Sciatic nerve (tissue), 2 donors: ENCODE data around the gene NME1. TPM values are rescaled to one million over a fixed set of nuclear protein-coding genes. Genes with fewer than 3 reads are reported as not detected.
"Not testable (repeated sequence)": the region's sequence is repeated elsewhere in the genome, so short reads cannot be mapped to it uniquely, and the experiment has no call there.

Experiments
- ATAC-seq: fragments of 200-7000 bp; cut with Tn5 transposase; one replicate; pipeline ENCODE4 v1.9.1; 2020; ENCODE audit warnings: mild to moderate bottlenecking, moderate library complexity
- DNase-seq: peaks from one replicate; pipeline ENCODE4 v3.0.0-alpha.2; 2020; ENCODE audit warnings: low spot score
- intact Hi-C: fragments of 100-400 bp; cut with DNase I; formaldehyde crosslinking; loops from one replicate; pipeline ENCODE4 v1.14.2; 2022
- total RNA-seq: library from RNA; stranded (reverse); fragmentation: NEBNext Ultra II Directional; extraction: Animal tissue kit (Norgen Biotek cat#: 25700); gene quantifications from one replicate; pipeline ENCODE4 v1.2.1, GENCODE V29; 2021
- donor health status: DM: no; HTN: no; CAD: no.
- donor health status: DM: no; HTN: no; CAD: no.

The NME1 gene
- 25.6 TPM for total RNA-seq

DNA sequence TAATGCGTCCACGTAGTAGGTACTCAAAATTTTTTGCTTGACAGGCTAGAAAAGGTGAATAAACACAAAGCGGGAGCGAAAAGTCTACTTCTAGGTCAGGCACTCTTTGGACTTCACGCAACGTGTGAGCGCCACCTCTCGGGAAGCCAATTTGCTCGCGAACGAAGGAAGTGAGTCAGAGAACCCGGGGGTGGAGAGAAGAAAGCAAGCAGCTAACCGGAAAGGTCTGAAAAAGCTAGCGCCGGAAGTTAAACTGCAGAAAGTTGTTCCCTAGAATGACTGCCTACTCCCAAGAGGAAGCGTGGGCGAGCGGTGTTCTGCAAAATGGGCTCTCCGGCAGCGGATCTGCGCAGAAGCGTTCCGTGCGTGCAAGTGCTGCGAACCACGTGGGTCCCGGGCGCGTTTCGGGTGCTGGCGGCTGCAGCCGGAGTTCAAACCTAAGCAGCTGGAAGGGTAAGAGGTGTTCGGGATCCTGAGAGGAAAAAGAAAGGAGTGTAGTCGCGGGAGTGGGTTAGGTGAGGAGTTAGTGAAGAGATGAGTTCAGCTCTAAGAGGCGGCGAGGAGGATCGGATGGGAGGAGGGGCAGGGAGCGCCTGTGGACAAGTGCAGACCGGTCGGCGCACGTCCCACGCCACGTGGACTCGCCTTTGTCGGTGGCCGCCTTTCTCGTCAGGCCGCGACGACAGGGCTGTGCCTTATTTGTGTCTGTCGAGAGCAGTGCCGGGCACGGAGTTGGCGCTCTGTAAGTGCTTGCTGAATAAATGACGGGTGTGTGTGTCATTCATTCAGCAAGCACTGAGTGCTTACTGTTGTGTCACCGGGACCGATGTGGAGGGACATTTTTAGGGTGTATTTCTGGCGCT is at the start of gene NME1:
Gene NME1 (plus strand): TSS at position 350 of the 863 bp plus-strand sequence. CDS start 2,096 bp downstream, outside the sequence.
- intact Hi-C loops, result no loop called here
- ATAC-seq, result peak; percentile 98

DNA sequence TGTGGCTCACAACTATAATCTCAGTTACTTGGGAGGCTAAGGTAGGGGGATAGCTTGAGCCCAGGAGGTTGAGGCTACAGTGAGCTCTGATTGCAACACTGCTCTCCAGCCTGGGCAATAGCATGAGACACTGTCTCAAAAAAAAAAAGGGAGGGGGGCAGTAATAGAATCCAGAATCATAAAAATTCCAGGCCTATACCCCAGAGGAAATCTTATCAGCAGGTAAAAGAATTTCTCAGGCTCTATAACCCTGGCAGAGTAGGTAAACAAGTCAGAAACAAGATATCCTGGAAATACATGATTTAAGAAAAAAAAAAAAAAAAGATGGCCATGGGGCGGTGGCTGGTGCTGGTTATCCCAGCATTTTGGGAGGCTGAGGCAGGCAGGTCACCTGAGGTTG is 45.6 kb upstream of the NME1 start:
- intact Hi-C loops, result no loop called here
- ATAC-seq, result no peak
- DNase-seq, result peak; percentile 13

More for the DNA sequence above, at the start of gene NME1:
- peak; percentile 97 for DNase-seq

DNA sequence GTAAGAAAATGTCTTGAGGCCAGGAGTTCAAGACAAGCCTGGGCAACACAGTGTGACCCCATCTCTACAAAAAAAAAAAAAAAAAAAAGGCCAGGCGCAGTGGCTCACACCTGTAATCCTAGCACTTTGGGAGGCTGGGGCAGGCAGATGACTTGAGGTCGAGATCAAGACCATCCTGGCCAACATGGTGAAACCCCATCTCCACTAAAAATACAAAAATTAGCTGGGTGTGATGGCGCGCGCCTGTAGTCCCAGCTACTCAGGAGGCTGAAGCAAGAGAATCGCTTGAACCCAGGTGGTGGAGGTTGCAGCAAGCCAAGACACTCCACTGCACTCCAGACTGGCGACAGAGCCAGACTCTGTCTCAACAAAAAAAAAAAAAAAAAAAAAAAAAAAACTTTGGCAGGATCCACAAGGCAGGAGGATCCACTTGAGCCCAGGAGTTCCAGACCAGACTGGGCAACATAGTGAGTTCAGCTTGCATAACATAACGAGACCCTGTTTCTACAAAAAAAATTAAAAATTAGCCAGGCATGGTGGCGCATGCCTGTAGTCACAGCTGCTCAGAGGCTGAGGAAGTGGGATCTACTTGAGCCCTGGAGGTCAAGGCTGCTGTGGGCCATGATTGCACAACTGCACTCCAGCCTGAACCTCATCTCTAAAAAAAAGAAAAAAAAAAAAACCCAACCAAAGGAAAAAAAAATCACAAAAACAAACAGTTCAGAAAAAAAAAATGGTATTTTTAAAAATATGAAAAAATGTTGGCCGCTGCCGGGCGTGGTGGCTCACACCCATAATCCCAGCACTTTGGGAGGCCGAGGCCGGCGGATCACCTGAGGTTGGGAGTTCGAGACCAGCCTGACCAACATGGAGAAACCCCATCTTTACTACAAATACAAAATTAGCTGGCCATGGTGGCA is 40.8 kb upstream of the NME1 start:
- ATAC-seq (peak; percentile 98), DNase-seq (peak; percentile 72)
- intact Hi-C loops, result not testable (repeated sequence)

DNA sequence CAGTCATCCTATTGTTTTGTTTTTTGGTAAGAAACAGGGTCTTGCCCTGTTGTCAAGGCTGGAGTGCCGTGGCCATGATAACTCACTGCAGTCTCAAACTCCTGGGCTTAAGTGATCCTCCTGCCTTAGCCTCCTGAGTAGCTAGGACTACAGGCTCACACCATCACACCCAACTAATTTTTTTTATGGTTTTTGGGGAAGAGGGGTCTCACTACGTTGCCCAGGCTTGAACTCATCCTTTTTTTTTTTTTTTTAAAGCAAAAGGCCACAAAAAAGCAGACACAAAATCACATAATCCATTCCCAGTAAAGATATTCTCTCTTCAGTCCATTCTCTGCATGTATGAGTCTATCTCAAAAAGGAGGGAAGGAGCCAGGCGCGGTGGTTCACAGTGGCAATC is 38.2 kb upstream of the NME1 start:
- no peak for ATAC-seq
- no peak for DNase-seq
- intact Hi-C loops, result no loop called here

DNA sequence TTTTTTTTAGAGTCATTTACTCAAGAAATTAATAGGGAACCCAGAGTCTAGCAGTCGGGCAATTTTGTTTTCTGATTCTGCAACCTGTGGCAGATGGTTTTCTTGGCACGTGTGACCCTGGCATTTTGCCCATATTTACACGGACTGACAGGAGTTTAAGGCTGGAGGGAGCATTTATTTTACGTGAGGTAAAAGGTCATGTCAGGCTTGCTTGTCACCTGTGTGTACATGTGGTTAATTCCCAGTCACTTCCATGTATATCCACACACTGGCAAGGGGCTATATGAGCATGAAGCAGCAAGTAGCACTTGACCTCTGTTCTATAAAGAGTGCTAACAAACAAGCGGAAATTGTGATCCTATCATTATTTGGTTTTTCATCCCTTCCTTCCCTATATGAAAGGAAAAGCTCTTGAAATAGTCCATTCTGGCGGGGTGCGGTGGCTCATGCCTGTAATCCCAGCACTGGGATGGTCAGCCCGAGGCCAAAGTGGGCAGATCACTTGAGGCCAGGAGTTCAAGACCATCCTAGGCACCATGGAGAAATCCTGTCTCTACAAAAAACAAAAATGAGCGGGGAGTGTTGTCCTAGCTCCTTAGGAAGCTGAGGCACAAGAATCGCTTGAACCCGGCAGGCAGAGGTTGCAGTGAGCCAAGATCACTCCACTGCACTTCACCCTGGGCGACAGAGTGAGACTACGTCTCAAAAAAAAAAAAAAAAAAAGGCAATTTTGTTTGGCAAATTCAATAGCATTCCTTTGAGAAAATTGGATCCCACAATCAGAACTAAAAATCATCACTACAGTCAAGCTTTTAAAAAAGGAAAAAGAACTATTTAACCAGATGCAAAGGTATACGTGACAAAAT is 34.8 kb upstream of the NME1 start:
- intact Hi-C loops, result no loop called here
- DNase-seq, result no peak
- no peak for ATAC-seq

DNA sequence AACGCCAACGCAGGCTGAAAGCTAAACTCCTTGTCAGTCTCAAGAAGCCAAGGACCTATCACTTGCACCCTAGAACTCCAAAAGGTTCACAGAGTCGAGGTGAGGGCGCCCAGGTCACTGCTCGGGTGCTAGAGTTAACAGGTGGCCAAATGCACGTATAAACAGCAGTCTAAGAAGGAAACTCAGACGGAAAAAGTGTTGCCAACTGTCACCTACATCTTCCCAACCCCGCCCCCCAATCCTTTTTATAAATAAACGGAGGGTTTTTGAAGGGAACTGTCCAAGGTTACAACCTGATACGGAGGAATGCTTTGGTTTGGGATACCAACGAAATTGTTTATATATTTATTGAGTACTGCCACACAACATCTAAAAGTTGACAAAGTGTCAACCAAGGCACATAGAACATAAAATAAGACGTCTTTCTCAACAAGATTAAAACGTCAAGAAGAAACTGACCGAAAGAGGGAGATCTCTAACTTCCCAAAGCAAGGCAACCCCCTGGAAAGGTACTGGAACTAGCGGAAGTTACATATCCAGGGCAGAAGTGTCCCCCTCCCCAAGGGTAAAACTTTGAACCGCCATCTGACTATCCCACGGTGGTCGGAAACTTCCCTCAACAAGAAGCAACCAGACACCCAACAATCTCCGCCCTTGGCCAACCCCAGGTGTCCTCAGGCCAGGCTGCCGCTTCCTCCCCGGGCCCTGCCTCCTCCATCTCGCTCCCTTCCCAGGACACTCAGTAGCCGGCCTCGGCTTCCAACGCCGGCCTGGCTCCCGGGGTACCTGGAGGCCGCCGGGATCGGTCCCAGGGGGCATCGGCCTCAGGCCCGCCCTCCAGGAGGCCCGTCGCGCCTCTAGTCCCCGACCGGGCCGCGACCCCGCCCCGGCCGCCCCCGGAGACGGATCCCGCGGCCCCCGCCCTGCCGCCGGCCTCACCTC is 33.7 kb upstream of the NME1 start:
- DNase-seq (peak; percentile 71), ATAC-seq (peak; percentile 22)
- intact Hi-C loops, result no loop called here

DNA sequence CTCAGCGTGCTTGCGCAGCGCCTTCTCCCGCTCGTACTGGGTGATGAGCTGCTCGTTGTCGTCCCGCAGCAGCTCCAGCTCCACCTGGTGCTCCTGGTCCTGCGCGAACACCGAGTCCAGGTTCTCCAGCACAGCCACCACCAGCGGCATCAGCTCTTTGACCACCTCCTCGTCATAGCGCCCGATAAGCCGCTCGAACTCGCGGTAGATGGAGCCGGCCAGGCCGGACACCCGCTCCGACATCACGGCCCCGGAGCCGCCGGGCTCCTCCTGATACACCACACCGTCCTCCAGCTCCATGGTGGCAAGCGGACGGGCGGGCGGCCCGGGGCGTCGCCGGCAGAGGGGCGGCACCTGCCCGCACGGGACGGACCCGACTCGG is 33.0 kb upstream of the NME1 start:
- DNase-seq (no peak), ATAC-seq (no peak)
- intact Hi-C loops, result no loop called here

DNA sequence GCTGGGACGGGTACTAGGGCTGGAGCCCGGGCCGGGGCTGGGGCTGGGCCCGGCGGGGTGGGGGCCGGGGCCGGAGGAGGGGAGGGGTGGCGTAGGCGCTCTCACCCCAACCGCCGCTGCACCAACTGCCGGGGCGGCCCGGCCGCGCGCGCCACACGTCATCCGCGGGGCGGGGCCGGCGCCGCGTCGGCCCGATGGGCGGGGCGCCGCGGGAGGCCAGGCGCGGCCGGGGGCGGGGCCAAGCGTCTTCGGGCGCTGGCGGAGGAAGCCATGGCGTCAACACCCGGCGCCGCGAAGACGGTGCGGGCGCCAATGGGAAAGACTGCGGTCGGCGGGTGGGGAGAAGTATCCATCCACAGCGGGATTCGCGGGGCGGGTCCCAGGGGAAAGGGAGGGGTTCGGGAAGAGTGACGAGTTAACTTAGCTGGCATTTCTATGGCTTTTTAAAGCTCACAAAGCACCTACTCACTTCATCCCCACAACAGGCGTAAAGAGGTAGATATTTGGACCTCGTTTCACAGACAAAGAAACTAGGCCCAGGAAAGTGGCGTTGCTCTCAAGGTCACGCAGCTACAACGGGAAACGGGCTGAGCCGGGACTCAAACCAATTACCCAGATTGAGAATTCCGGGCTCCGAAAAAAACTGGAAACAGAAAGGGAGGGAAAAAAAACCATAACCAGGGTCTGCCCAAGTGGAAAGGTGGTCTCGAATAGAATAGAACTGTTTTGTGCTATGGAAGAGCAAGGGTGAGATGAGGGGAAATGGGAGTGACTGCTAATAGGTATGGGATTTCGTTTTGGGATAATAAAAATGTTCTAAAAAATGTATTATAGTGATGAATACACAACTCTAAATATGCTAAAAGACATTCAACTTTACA is 32.4 kb upstream of the NME1 start, which contains the start of gene SPAG9:
Gene SPAG9 (minus strand): TSS at position 130 of the 881 bp plus-strand sequence. CDS start 212 bp downstream, outside the sequence.
- peak; percentile 95 for ATAC-seq
- intact Hi-C loops, result no loop called here
- DNase-seq, result peak; percentile 97

DNA sequence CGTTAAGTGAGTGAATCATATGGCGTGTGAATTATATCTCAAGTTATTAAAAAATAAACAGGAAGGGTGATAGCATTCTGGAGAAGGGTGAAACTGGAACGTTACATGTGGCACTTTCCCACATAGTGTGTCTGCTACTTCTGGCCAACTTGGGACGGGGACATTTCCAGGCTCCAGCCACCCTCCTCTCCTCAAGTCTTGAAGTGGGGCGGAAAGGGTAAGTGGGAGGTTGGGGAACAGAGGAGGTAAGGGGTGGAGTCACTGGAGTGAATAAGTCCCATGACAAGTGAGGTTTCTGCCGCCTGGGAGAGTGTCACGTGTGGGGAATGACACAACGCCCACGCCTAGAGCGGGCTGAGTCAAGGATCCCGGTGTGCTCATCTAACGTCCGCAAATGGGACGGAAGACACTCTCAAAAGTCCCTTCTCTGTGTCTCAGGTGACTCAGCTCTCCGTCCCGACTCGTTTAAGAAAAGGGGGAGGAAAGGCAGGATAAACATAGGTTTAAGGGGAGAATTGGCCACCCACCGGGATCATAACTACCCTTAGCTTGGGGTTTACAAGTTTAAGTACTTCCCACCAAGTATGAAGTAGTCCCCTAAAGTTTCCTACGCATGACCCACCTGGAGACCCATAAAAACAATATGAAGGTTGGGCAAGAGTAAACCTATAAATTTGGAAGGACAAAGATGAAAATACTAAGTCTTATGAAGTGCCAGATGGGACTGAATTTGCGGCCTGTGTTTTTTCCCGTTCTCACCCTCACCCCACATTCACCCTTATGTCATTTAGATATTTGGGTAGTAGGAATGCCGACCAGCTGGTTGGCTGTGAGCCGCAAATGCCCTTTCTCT is 31.5 kb upstream of the NME1 start:
- DNase-seq, result peak; percentile 89
- peak; percentile 81 for ATAC-seq
- intact Hi-C loops, result no loop called here

DNA sequence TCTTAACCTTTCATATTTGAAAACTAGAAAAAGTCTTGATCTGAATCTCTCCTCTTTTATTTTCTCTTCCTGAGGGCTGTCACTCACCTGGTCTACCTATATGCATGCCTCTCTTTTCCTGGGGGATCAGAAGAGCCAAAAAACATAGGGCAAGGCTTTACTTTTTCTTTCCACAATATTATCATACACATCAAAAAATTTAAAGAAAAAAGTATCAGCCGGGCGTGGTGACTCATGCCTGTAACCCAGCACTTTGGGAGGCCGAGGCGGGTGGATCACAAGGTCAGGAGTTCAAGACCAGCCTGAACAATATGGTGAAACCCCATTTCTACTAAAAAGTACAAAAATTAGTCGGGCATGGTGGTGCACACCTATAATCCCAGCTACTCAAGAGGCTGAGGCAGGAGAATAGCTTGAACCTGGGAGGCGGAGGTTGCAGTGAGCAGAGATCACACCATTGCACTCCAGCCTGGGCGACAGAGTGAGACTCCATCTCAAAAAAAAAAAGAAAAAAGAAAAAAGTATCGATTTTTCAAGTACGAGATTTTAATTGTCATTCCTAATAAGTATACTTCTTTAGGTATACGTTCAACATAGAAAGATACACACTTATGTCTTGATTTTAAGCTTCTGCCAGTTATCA is 30.8 kb upstream of the NME1 start:
- intact Hi-C loops, ATAC-seq, DNase-seq: not testable (repeated sequence)

DNA sequence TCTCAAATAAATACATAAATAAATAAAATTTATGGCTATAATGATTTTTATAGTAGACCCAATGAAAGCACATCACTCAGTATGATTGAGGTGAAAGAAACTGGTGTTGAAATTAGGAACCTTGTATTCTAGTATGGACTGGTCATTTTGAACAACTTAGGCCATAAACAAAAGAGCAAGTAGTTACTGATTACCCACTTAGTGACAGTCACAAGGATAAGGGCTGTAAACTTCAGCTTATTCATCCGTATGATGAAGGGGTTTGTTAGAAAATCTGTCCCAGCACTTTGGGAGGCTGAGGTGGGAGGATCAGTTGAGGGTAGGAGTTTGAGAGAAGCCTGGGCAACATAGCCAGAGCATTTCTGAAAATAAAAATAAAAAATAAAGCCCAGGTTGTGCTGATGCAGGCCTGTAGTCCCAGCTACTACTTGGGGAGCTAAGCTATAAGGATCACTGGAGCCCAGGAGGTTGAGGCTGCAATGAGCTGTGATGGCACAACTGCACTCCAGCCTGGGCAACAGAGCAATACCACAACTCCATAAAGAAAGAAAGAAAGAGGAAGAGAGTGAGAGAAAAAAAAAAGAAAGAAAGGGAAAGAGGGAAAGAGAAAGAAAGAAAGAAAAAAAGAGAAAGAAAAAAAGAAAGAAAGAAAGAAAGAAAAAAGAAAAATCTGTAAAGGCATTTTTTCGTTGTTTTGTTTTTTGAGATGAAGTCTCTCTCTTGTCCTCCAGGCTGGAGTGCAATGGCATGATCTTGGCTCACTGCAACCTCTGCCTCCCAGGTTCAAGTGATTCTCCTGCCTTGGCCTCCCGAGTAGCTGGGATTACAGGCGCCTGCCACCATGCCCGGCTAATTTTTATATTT is 28.5 kb upstream of the NME1 start:
- intact Hi-C loops, result no loop called here
- DNase-seq (no peak), ATAC-seq (no peak)

DNA sequence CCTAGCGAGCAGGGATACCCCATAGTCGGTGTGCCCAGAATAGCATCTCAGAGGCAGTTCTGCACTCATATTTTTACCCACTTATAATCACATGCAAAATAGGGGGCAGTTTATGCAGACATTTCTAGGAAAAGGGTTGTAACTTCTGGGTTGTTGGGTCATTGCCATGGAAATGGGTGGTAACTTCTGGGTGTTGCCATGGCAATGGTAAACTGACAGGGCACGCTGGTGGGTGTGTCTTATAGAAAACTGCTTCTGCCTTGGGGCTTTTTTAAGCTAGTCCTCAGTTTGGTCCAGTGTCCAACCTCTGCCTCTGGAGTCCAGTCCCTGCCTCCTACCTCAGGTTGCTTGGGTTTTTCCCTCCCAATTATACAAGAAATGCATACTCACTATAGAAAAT is 25.3 kb upstream of the NME1 start:
- intact Hi-C loops, result no loop called here
- DNase-seq (no peak), ATAC-seq (no peak)

DNA sequence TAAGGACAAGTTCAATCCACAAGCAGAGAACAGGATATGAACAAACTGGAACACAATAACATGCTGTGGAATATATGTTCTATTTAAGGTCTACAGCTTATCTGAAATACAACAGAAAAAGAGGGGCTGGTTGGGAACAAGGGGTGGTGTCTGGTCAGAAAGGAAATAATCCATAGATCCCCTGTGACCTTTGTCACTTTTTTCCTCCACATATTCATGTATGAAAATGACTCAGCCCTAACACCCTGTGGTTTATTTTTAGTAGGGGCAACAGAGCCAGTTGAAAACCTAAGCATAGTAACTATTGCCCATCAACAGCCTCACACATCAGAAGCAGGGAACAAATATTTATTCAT is 20.4 kb upstream of the NME1 start:
- no peak for ATAC-seq
- no peak for DNase-seq
- intact Hi-C loops, result no loop called here

DNA sequence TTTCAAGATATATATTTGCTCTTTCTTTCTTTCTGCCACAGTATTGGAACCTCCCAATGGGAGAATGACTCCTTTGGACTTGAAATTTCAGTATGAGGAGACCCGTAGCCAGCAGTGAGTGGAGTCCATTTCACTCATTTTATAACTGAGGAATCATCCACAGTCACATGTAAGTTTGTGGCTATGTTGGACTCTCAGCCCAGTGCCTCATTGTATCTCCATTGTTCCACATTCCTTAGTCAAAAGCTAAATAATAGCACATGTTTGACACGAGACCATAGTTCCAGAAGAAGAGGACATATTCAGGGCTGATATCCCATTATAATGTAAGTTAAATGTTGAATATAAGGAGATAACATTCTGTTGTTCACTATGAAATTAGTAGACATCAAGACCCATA is 20.0 kb upstream of the NME1 start:
- ATAC-seq (no peak), DNase-seq (no peak)
- intact Hi-C loops, result no loop called here

DNA sequence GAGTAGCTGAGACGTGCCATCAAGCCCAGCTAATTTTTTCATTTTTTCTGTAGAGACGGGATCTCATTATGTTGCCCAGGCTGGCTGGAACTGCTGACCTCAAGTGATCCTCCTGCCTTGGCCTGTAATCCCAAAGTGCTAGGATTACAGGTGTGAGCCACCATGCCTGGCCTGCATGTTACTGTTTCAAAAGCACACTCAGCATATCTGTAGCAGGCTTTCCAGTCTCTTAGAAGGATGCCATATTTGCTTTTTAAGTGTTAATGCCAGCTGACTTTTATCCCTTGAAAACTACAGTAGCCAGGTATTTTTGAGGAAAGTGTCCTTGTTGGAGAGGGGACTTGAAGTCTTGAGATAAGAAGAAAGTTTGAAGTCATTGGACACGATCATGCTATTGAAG is 17.4 kb upstream of the NME1 start:
- intact Hi-C loops, result no loop called here
- DNase-seq (no peak), ATAC-seq (no peak)
